ENCODE data around the gene SOD2.

Gene SOD2

GRCh38 chr6:159646733-159647132, 46.3 kb downstream of the SOD2 start:
- H3K27ac ChIP-seq (ENCODE audit: extremely low read depth, low read depth, low read length): no peak overlapping the region
- ChIA-PET POLR2A (interaction anchor here (0.7 kb wide), 1 partner anchor 83 kb away, joined by 3 read pairs; no protein-coding TSS in a partner anchor), CTCF (interaction anchor here (0.6 to 2.4 kb wide), 5 partner anchors 8 to 345 kb away, joined by 3 to 18 read pairs (median 3); no protein-coding TSS in a partner anchor)
- no peaks in the 10 kb centered on the region for H3K9me3 ChIP-seq (ENCODE audit: control insufficient read depth, insufficient read depth, low read depth, low read length)
- no peak for TF ChIP-seq ZFP69B (tag by site-specific recombination; IDR thresholded peaks at IDR 0.05)
- no peak for TF ChIP-seq ZNF133 (tag by site-specific recombination; IDR thresholded peaks at IDR 0.05)
- TF ChIP-seq ZNF416 (tag by site-specific recombination; IDR thresholded peaks at IDR 0.05): no peak
- no peak for TF ChIP-seq ZNF362 (tag by site-specific recombination; IDR thresholded peaks at IDR 0.05)
- no peak for TF ChIP-seq ZNF175 (tag by site-specific recombination; IDR thresholded peaks at IDR 0.05)
- TF ChIP-seq ZNF23 (tag by site-specific recombination; IDR thresholded peaks at IDR 0.05; ENCODE audit: borderline replicate concordance): no peak
- TF ChIP-seq SALL2 (tag by site-specific recombination; IDR thresholded peaks at IDR 0.05; ENCODE audit: borderline replicate concordance): no peak
- no peak for TF ChIP-seq ZNF513 (tag by site-specific recombination; IDR thresholded peaks at IDR 0.05)
- TF ChIP-seq ZNF37A (tag by site-specific recombination; IDR thresholded peaks at IDR 0.05): no peak
- TF ChIP-seq ZNF239 (tag by site-specific recombination; IDR thresholded peaks at IDR 0.05): no peak
- TF ChIP-seq HOXA7 (CRISPR knock-in tag; IDR thresholded peaks at IDR 0.05; ENCODE audit: borderline replicate concordance): no peak
- TF ChIP-seq ZNF514 (tag by site-specific recombination; IDR thresholded peaks at IDR 0.05): no peak
- no peak for TF ChIP-seq ZNF146 (tag by site-specific recombination; IDR thresholded peaks at IDR 0.05)
- no peak for TF ChIP-seq ZNF571 (tag by site-specific recombination; IDR thresholded peaks at IDR 0.05)
- no peak for TF ChIP-seq ZIC2 (tag by site-specific recombination; IDR thresholded peaks at IDR 0.05)
- no peaks in the 10 kb centered on the region for H3K4me1 ChIP-seq (ENCODE audit: control insufficient read depth, insufficient read depth, low read length)
- no peaks in the 10 kb centered on the region for H3K36me3 ChIP-seq (ENCODE audit: control insufficient read depth in 2 of 2, insufficient read depth in 1 of 2, low read length in 2 of 2)
- no peak overlapping the region for H3K4me3 ChIP-seq (ENCODE audit: low read depth, low read length)

GRCh38 chr6:159646116-159646515, 46.9 kb downstream of the SOD2 start:
- POLR2A ChIA-PET: no interaction called here
- H3K27ac ChIP-seq (ENCODE audit: extremely low read depth, low read depth, low read length): no peak overlapping the region
- H3K4me1 ChIP-seq (ENCODE audit: control insufficient read depth, insufficient read depth, low read length): no peaks in the 10 kb centered on the region
- H3K4me3 ChIP-seq (ENCODE audit: low read depth, low read length): no peak overlapping the region
- no peaks in the 10 kb centered on the region for H3K36me3 ChIP-seq (ENCODE audit: control insufficient read depth in 2 of 2, insufficient read depth in 1 of 2, low read length in 2 of 2)
- CTCF ChIA-PET: interaction anchor here (0.5 to 2.4 kb wide), 6 partner anchors 8 to 183 kb away, joined by 3 to 18 read pairs (median 4); no protein-coding TSS in a partner anchor
- no peaks in the 10 kb centered on the region for H3K9me3 ChIP-seq (ENCODE audit: control insufficient read depth, insufficient read depth, low read depth, low read length)
- TF ChIP-seq YY2 (tag by site-specific recombination; IDR thresholded peaks at IDR 0.05): no peak
- no peak for TF ChIP-seq ZNF549 (tag by site-specific recombination; IDR thresholded peaks at IDR 0.05)
- TF ChIP-seq KLF17 (tag by site-specific recombination; IDR thresholded peaks at IDR 0.05): no peak
- TF ChIP-seq KLF1 (tag by site-specific recombination; IDR thresholded peaks at IDR 0.05): no peak
- TF ChIP-seq PRDM6 (tag by site-specific recombination; IDR thresholded peaks at IDR 0.05): no peak
- TF ChIP-seq PRDM10 (tag by site-specific recombination; IDR thresholded peaks at IDR 0.05): no peak
- TF ChIP-seq ZFP69B (tag by site-specific recombination; IDR thresholded peaks at IDR 0.05): no peak
- TF ChIP-seq PRDM1 (tag by site-specific recombination; IDR thresholded peaks at IDR 0.05): no peak
- TF ChIP-seq SP2 (tag by site-specific recombination; IDR thresholded peaks at IDR 0.05): no peak
- no peak for TF ChIP-seq ZSCAN16 (tag by site-specific recombination; IDR thresholded peaks at IDR 0.05)
- TF ChIP-seq ZNF133 (tag by site-specific recombination; IDR thresholded peaks at IDR 0.05): no peak
- TF ChIP-seq ZNF621 (tag by site-specific recombination; IDR thresholded peaks at IDR 0.05): no peak
- TF ChIP-seq SCRT1 (tag by site-specific recombination; IDR thresholded peaks at IDR 0.05; ENCODE audit: borderline replicate concordance): no peak
- TF ChIP-seq ZNF707 (tag by site-specific recombination; IDR thresholded peaks at IDR 0.05): no peak
- TF ChIP-seq ZNF768 (tag by site-specific recombination; IDR thresholded peaks at IDR 0.05): no peak
- TF ChIP-seq ZNF510 (tag by site-specific recombination; IDR thresholded peaks at IDR 0.05; ENCODE audit: insufficient replicate concordance): no peak
